GM18526 (cell line): ENCODE results near the gene MYOG.

Experiments
- POLR2A ChIP-seq: IDR thresholded peaks from 3 replicates; pipeline ENCODE4 v1.6.1; 2011; ENCODE audit not compliant: insufficient read length; ENCODE audit errors: extremely low read depth

MYOG gene

GRCh38 chr1:203085528-203086406 is at the start of gene MYOG:
Gene MYOG (minus strand): TSS chr1:203086012. CDS start chr1:203085961, 51 bp downstream.
- no peak for TF ChIP-seq POLR2A

- TF ChIP-seq POLR2A, result no peak
These were observed 48.3 kb upstream of the MYOG start for GRCh38 chr1:203133970-203134725.

GRCh38 chr1:203131548-203132200 is 45.9 kb upstream of the MYOG start:
- no peak for TF ChIP-seq POLR2A

GRCh38 chr1:203130358-203130985 is 44.7 kb upstream of the MYOG start:
- no peak for TF ChIP-seq POLR2A

GRCh38 chr1:203129501-203130231 is 43.9 kb upstream of the MYOG start:
- no peak for TF ChIP-seq POLR2A

GRCh38 chr1:203128716-203129500 is 43.1 kb upstream of the MYOG start:
- no peak for TF ChIP-seq POLR2A

- no peak for TF ChIP-seq POLR2A
These were observed 42.6 kb upstream of the MYOG start for GRCh38 chr1:203128431-203128715.

GRCh38 chr1:203127666-203128430 is 42.0 kb upstream of the MYOG start, which contains the start of gene ADORA1:
Gene ADORA1 (plus strand): TSS chr1:203127726. CDS start chr1:203128842, 1,116 bp downstream.
- TF ChIP-seq POLR2A, result no peak

- TF ChIP-seq POLR2A, result no peak
These were observed 41.3 kb upstream of the MYOG start for GRCh38 chr1:203126866-203127665.

- no peak for TF ChIP-seq POLR2A
These were observed 40.5 kb upstream of the MYOG start for GRCh38 chr1:203126151-203126865.

GRCh38 chr1:203124546-203125317 is 38.9 kb upstream of the MYOG start:
- no peak for TF ChIP-seq POLR2A
